Esophagus muscularis mucosa (tissue), 3 donors: ENCODE measurements around the gene BTBD16.

Experiments
- CTCF ChIP-seq, 3 experiments: fragments of 200-600 bp in 2 of 3; fragments of 450-650 bp in 1 of 3; sonication (generic) in 2 of 3; IDR thresholded peaks; one replicate each; pipeline ENCODE4 v1.5.1; 2017 to 2019; ENCODE audit warnings: antibody characterized with exemption in 3 of 3, mild to moderate bottlenecking in 2 of 3, moderate library complexity in 1 of 3
- POLR2A ChIP-seq: fragments of 450-650 bp; IDR thresholded peaks from one replicate; pipeline ENCODE4 v1.6.1; 2017; ENCODE audit warnings: antibody characterized with exemption, moderate library complexity, mild to moderate bottlenecking, low read depth

DNA sequence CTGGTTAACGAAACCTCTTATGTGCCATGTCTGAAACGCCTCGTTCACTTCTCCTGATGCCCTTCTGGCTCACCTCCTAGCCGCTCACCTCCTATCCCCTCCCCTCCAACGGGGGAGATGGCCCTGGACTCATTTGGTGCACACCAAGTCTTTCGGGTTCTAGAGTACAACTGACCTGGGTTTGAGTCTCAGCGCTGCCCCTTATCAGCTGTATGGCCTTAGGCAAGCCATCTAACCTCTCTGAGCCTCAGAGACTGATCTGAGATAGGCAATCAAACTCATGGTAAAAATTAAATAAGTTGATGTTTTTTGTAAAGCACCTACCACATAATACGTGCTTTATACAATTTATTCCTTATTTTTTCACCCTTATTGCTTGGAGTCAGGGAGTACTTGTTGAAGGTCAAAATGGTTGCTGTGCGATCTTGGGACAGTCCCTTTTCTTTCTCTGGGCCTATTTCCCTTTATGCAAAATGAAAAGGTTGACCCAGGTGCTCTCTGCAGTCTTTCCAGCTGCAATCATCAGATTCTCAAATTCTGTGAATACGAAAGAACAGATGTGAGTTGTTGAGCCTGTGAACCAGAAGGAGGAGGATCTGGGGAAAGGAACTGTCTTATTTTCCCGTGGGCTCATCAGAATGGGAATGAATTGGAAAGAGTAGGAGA is 72.2 kb downstream of the BTBD16 start:
- TF ChIP-seq POLR2A: no peak
- no peak for TF ChIP-seq CTCF (IDR thresholded peaks at IDR 0.05)
